Thoracic aorta (tissue), 2 donors: ENCODE measurements around the gene FUT2. TPM values are rescaled to one million over a fixed set of nuclear protein-coding genes. Genes with fewer than 3 reads are reported as not detected.

Source experiments
- ATAC-seq: fragments of 150-250 bp; one replicate; pipeline ENCODE4 v1.8.0; 2017; ENCODE audit warnings: low read depth; ENCODE audit not compliant: insufficient number of reproducible peaks, low FRiP score
- DNase-seq: peaks from one replicate; pipeline ENCODE4 v3.0.0-alpha.2; 2020; ENCODE audit warnings: low spot score
- H3K27ac ChIP-seq, 2 donors: fragments of 200-600 bp; sonication (generic); 1 replicate in 1 of 2; 2 replicates in 1 of 2; pipeline ENCODE4 v1.5.1; 2016; ENCODE audit warnings: mild to moderate bottlenecking in 2 of 2, moderate library complexity in 2 of 2
- H3K27me3 ChIP-seq: fragments of 200-600 bp; sonication (generic); replicated peaks from 2 replicates; pipeline ENCODE4 v1.6.0; 2016; ENCODE audit warnings: mild to moderate bottlenecking; ENCODE audit not compliant: insufficient read depth
- H3K36me3 ChIP-seq: fragments of 200-600 bp; sonication (generic); one replicate; pipeline ENCODE4 v1.5.1; 2016
- H3K4me1 ChIP-seq, 2 donors: fragments of 200-600 bp; sonication (generic); 1 replicate in 1 of 2; 2 replicates in 1 of 2; pipeline versions ENCODE4 v1.5.1 to v1.6.0; 2016; ENCODE audit warnings: low read depth in 2 of 2, mild to moderate bottlenecking in 1 of 2; ENCODE audit not compliant: control insufficient read depth in 1 of 2
- H3K4me3 ChIP-seq: fragments of 200-600 bp; sonication (generic); 2 replicates; pipeline ENCODE4 v1.5.1; 2016; ENCODE audit warnings: mild to moderate bottlenecking
- H3K9me3 ChIP-seq: fragments of 200-600 bp; sonication (generic); 2 replicates; pipeline ENCODE4 v1.5.1; 2016
- CTCF ChIP-seq: fragments of 200-600 bp; sonication (generic); IDR thresholded peaks from one replicate; pipeline ENCODE4 v1.5.1; 2019; ENCODE audit warnings: antibody characterized with exemption
- total RNA-seq, 2 donors: library from RNA; depleted of rRNA; stranded (reverse); fragments of >200 nt; gene quantifications; one replicate each; pipeline versions ENCODE4 v1.1.0 to v1.2.3, GENCODE V29; 2016

Gene FUT2
- total RNA-seq, 2 donors from 2014 or later: 2.3 TPM; not detected in 1

GRCh38 chr19:48665786-48666185, 30.0 kb upstream of the FUT2 start:
- H3K27me3 ChIP-seq: no peaks in the 10 kb centered on the region
- H3K27ac ChIP-seq: no peak overlapping the region
- ATAC-seq: no peak
- no peak for DNase-seq
- H3K4me1 ChIP-seq: peaks cover 0 to 6% of the 10 kb centered on the region in 2 donors
- H3K36me3 ChIP-seq: no peaks in the 10 kb centered on the region
- H3K9me3 ChIP-seq: no peaks in the 10 kb centered on the region
- no peak overlapping the region for H3K4me3 ChIP-seq
- no peak for TF ChIP-seq CTCF

DNA sequence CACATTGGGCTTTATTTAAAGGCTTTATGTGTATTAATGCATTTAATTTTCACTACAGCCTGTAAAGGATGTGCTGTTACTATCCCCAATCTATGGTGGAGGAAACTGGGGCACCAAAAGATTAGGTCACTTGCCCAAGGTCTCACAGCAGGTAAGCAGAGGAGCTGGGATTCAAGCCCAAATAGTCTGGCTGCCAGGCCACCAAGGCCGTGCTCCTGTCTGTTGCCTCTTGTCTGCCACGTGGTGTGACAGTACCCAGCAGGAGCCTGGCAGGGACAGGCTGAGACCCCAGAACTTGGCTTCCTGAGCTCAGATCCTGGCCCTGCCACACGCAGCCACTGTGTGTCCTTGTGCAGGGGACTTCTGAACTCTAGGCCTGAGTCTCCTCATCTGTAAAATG, 27.4 kb upstream of the FUT2 start:
- Histone ChIP-seq H3K4me1 (no peaks in the 10 kb centered on the region), H3K36me3 (no peaks in the 10 kb centered on the region), H3K4me3 (no peak overlapping the region), H3K27ac (no peak overlapping the region), H3K9me3 (no peaks in the 10 kb centered on the region), H3K27me3 (no peaks in the 10 kb centered on the region)
- no peak for TF ChIP-seq CTCF
- DNase-seq: no peak
- no peak for ATAC-seq

DNA sequence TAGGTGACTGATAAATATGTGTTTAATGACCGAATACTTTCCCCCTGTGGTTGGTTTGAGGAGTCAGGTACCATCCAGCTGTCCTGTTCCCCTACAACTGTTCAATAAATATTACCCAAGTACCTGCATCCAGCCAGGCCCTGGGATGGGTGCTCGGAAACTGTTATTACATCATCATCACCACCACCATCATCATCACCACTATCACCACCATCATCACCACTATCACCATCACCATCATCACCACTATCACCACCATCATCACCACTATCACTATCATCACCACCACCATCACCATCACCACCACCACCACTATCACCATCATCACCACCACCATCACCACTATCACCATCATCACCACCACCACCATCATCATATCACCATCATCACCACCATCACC, 27.0 kb upstream of the FUT2 start:
- H3K27ac ChIP-seq: no peak overlapping the region
- no peaks in the 10 kb centered on the region for H3K27me3 ChIP-seq

GRCh38 chr19:48669903-48670668, 25.7 kb upstream of the FUT2 start:
- Histone ChIP-seq H3K27me3 (no peaks in the 10 kb centered on the region), H3K9me3 (no peaks in the 10 kb centered on the region), H3K4me3 (no peak overlapping the region), H3K36me3 (no peaks in the 10 kb centered on the region), H3K27ac (no peak overlapping the region), H3K4me1 (peaks cover 0 to under 1% of the 10 kb centered on the region in 2 donors)
- ATAC-seq (no peak), DNase-seq (no peak)
- TF ChIP-seq CTCF: no peak

More for the DNA sequence above, 27.0 kb upstream of the FUT2 start:
- DNase-seq (no peak), ATAC-seq (no peak)
- no peak for TF ChIP-seq CTCF
- H3K36me3 ChIP-seq: no peaks in the 10 kb centered on the region
- no peaks in the 10 kb centered on the region for H3K4me1 ChIP-seq
- no peaks in the 10 kb centered on the region for H3K9me3 ChIP-seq
- no peak overlapping the region for H3K4me3 ChIP-seq

GRCh38 chr19:48670699-48671445, 24.9 kb upstream of the FUT2 start:
- Histone ChIP-seq H3K9me3 (no peaks in the 10 kb centered on the region), H3K36me3 (no peaks in the 10 kb centered on the region), H3K27me3 (no peaks in the 10 kb centered on the region), H3K4me1 (peaks cover 0 to 3% of the 10 kb centered on the region in 2 donors), H3K4me3 (no peak overlapping the region), H3K27ac (no peak overlapping the region)
- ATAC-seq (no peak), DNase-seq (no peak)
- TF ChIP-seq CTCF: no peak
